WERI-Rb-1 (cell line): ENCODE measurements around the gene WDR45.

Experiments
- DNase-seq: peaks from one replicate; pipeline ENCODE4 v3.0.0-alpha.2; 2020
- H3K27ac ChIP-seq: fragments of 250-450 bp; sonication (Bioruptor Pico); 2 replicates; pipeline ENCODE4 v1.5.1; 2020; ENCODE audit warnings: mild to moderate bottlenecking, moderate library complexity
- H3K27me3 ChIP-seq: fragments of 250-450 bp; sonication (Bioruptor Pico); 2 replicates; pipeline ENCODE4 v1.5.1; 2021; ENCODE audit warnings: mild to moderate bottlenecking, low read depth, moderate library complexity; ENCODE audit not compliant: insufficient read depth, severe bottlenecking
- H3K36me3 ChIP-seq: fragments of 250-450 bp; sonication (Bioruptor Pico); 2 replicates; pipeline ENCODE4 v1.5.1; 2020; ENCODE audit warnings: mild to moderate bottlenecking, moderate library complexity
- H3K4me3 ChIP-seq: 2 replicates; pipeline ENCODE4 v1.5.1; 2011; ENCODE audit warnings: low read depth, mild to moderate bottlenecking, control low read depth, low read length
- H3K9me3 ChIP-seq: fragments of 250-450 bp; sonication (Bioruptor Pico); 2 replicates; pipeline ENCODE4 v1.5.1; 2021; ENCODE audit warnings: mild to moderate bottlenecking, moderate library complexity; ENCODE audit not compliant: severe bottlenecking
- CTCF ChIP-seq: IDR thresholded peaks from 2 replicates; pipeline ENCODE4 v1.5.1; 2011; ENCODE audit warnings: low read depth, mild to moderate bottlenecking, control low read depth, inconsistent platforms, low read length

Gene WDR45

GRCh38 chrX:49054073-49054762 is 25.5 kb downstream of the WDR45 start:
- H3K4me3 ChIP-seq = peak overlapping the region; percentile 48
- peaks cover 14% of the 10 kb centered on the region for H3K27me3 ChIP-seq
- H3K36me3 ChIP-seq = no peaks in the 10 kb centered on the region
- H3K27ac ChIP-seq = no peak overlapping the region
- peaks cover 2% of the 10 kb centered on the region for H3K9me3 ChIP-seq
- TF ChIP-seq CTCF = no peak
- no peak for DNase-seq

DNA sequence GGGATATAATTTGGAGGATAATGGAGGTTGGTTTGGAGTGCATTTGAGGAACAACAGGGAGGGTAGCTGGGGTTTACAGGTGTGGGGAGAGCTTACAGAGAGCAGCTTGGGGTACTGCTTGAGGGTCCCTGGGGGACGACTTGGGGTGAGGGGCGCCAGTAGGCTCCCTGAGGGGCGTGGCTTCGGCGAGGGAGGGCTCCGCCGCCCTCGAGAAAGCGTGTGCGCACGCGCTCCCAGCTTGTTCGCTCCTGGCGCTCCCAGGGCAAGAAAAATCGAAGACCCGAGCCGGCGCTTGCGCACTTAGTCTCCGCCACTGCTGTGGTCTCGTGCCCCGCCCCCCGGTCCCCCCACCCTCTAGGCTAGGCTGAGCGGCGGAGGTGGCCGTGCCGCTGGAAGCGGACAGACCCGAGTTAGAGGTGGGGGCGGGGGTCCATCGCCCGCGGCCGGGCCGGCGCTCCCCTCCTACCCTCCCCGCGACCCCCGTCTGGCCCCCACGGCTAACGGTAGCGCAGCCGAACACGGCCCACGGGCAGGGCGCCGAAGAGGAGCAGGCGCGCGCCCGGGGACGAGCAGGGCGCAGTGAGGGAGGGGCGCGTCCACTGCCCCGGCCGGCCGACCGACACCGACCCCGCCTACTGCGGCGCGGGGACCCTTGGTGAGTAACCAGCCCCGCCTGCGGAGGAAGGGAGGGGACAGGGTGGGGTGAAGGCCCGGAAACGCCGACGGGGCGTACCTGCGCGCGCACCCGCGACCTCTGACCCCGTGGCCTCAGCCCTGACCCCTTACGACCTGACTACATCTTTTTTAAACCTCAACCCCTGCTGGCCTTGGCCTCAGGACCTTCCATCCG is 26.2 kb downstream of the WDR45 start:
- H3K27me3 ChIP-seq = peaks cover 17% of the 10 kb centered on the region
- no peaks in the 10 kb centered on the region for H3K36me3 ChIP-seq
- peaks cover 2% of the 10 kb centered on the region for H3K9me3 ChIP-seq
- peak overlapping the region; percentile 61 for H3K27ac ChIP-seq
- TF ChIP-seq CTCF = no peak
- peak overlapping the region; percentile 48 for H3K4me3 ChIP-seq
- peak; percentile 85 for DNase-seq

DNA sequence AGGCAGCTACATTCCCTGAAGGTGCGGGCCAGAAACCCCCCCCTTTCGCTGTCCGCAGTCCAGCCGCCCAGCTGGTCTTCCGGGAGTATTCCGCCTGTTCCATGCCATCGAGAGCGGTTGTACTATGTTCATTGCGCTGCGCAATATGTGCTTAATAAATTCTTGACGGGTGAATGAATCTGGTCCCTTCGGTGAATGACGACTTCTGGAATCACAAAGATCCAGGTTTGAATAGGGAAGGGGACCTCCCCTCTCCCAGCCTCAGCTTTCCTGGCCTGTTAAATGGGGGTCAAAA is 35.8 kb downstream of the WDR45 start:
- DNase-seq = no peak
- TF ChIP-seq CTCF = no peak
- Histone ChIP-seq H3K9me3 (no peaks in the 10 kb centered on the region), H3K36me3 (peaks cover 5% of the 10 kb centered on the region; the same call in 1 of the 2 replicates), H3K4me3 (peak overlapping the region; percentile 26), H3K27me3 (peaks cover 8% of the 10 kb centered on the region), H3K27ac (peak overlapping the region; percentile 31)

DNA sequence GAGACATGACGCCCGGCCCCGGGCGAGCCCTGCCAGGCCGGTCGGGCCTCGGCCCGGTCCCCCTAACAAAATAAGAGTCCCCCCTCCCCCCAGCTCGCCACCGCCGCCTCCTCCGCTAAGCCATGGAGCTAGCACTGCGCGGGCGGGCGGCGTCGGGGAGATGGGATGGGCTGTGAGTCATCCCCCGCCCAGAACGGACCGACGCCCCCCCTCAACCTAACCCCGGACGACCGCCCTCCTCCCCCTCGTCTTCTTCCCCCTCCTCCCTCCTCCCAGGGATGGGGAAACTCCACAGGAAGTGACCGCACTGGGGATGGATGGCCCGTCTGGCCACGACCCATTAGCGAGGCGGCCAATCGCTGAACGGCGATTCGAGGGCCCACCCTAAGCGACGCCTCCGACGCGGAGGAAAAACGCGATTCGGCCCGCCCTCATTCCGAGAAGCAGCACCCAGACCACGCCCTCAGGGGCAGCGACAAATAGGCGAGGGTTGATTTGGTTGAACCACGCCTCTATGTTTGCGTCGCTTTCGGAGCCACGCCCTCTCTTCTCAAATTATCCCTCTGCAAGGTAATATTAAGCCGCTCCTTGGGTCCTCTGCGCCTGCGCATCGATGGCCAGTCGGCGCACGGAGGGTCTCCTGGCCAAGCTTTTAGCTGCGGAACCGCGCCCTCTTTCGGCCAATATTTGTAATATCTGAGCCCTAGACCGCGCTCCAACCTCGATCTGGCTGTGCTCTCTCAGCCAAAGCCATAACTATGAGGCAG is 36.3 kb downstream of the WDR45 start, which contains the start of gene TFE3:
TFE3 (minus strand) TSS at position 138 of the 767 bp plus-strand sequence; CDS start at position 7, 131 bp downstream.
- H3K27me3 ChIP-seq = peaks cover 7% of the 10 kb centered on the region
- H3K27ac ChIP-seq = peak within 1 kb of the TSS; percentile 78
- DNase-seq = peak; percentile 97

More for the DNA sequence above, 36.3 kb downstream of the WDR45 start, which contains the start of gene TFE3:
- Histone ChIP-seq H3K36me3 (peaks cover 6% of the 10 kb centered on the region; the same call in 1 of the 2 replicates), H3K4me3 (peak within 1 kb of the TSS; percentile 65), H3K9me3 (no peaks in the 10 kb centered on the region)
- TF ChIP-seq CTCF = peak; percentile 54
